OCI-LY1 (cell line): ENCODE data around the gene ZBTB17.

ENCODE experiments used
- EZH2 ChIP-seq: fragments of 200-600 bp; sonication (generic), shearing (Covaris generic); IDR thresholded peaks from 2 replicates; pipeline ENCODE4 v1.8.0; 2017; ENCODE audit warnings: borderline replicate concordance, mixed run types, mild to moderate bottlenecking, antibody characterized with exemption, low read length, moderate library complexity, mixed read lengths
- TF ChIP-seq, protein P1 (sequence below): fragments of 200-600 bp; sonication (generic), shearing (Covaris generic); IDR thresholded peaks from 2 replicates; pipeline ENCODE4 v1.5.1; 2017; ENCODE audit warnings: mild to moderate bottlenecking, antibody characterized with exemption, low read length, moderate library complexity, mixed read lengths

- TF ChIP-seq, protein P1, sequence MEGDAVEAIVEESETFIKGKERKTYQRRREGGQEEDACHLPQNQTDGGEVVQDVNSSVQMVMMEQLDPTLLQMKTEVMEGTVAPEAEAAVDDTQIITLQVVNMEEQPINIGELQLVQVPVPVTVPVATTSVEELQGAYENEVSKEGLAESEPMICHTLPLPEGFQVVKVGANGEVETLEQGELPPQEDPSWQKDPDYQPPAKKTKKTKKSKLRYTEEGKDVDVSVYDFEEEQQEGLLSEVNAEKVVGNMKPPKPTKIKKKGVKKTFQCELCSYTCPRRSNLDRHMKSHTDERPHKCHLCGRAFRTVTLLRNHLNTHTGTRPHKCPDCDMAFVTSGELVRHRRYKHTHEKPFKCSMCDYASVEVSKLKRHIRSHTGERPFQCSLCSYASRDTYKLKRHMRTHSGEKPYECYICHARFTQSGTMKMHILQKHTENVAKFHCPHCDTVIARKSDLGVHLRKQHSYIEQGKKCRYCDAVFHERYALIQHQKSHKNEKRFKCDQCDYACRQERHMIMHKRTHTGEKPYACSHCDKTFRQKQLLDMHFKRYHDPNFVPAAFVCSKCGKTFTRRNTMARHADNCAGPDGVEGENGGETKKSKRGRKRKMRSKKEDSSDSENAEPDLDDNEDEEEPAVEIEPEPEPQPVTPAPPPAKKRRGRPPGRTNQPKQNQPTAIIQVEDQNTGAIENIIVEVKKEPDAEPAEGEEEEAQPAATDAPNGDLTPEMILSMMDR = no peak
- no peak for TF ChIP-seq EZH2
These were observed 40.3 kb upstream of the ZBTB17 start for GRCh38 chr1:16015960-16016901.
